OCI-LY1 (cell line): ENCODE measurements around the gene GPR68.

Experiments used
- H2AFZ ChIP-seq: fragments of 200-600 bp; sonication (generic), shearing (Covaris generic); 2 replicates; pipeline ENCODE4 v1.6.0; 2014; ENCODE audit warnings: antibody characterized with exemption, mild to moderate bottlenecking, low read length
- H3F3A ChIP-seq: fragments of 200-600 bp; sonication (generic), shearing (Covaris generic); 2 replicates; pipeline ENCODE4 v1.6.0; 2014; ENCODE audit warnings: mild to moderate bottlenecking, antibody characterized with exemption, low read length, moderate library complexity; ENCODE audit not compliant: insufficient read depth
- H3K27ac ChIP-seq: fragments of 200-600 bp; sonication (generic); 2 replicates; pipeline ENCODE4 v1.5.1; 2014; ENCODE audit warnings: low read length, mixed run types, mild to moderate bottlenecking, low read depth; ENCODE audit not compliant: poor library complexity, severe bottlenecking
- H3K27me3 ChIP-seq: fragments of 200-600 bp; sonication (generic); 2 replicates; pipeline ENCODE4 v1.6.0; 2014; ENCODE audit warnings: antibody characterized with exemption, mild to moderate bottlenecking, low read length, moderate library complexity; ENCODE audit not compliant: insufficient read depth
- H3K36me3 ChIP-seq: fragments of 200-600 bp; sonication (generic); 2 replicates; pipeline ENCODE4 v1.6.1; 2014; ENCODE audit warnings: mild to moderate bottlenecking, antibody characterized with exemption, low read length, moderate library complexity, mixed read lengths; ENCODE audit not compliant: insufficient read depth
- H3K4me1 ChIP-seq: fragments of 200-600 bp; sonication (generic); 2 replicates; pipeline ENCODE4 v1.5.1; 2014; ENCODE audit warnings: mild to moderate bottlenecking, low read length, moderate library complexity; ENCODE audit not compliant: insufficient read depth, severe bottlenecking
- H3K4me2 ChIP-seq: fragments of 200-600 bp; sonication (generic), shearing (Covaris generic); 2 replicates; pipeline ENCODE4 v1.6.1; 2014; ENCODE audit warnings: low read length
- H3K4me3 ChIP-seq: fragments of 200-600 bp; sonication (generic); 2 replicates; pipeline ENCODE4 v1.5.1; 2014; ENCODE audit warnings: low read length, low read depth, mild to moderate bottlenecking, mixed read lengths; ENCODE audit not compliant: poor library complexity, severe bottlenecking
- H3K79me2 ChIP-seq: fragments of 200-600 bp; shearing (Covaris generic); 2 replicates; pipeline ENCODE4 v1.6.1; 2016; ENCODE audit warnings: mixed run types, low read length, mixed read lengths; ENCODE audit not compliant: insufficient read depth
- H3K9ac ChIP-seq: fragments of 200-600 bp; sonication (generic), shearing (Covaris generic); 2 replicates; pipeline ENCODE4 v1.6.1; 2014; ENCODE audit warnings: mild to moderate bottlenecking, low read length, mixed read lengths
- H3K9me2 ChIP-seq: fragments of 200-600 bp; sonication (generic), shearing (Covaris generic); 2 replicates; pipeline ENCODE4 v1.6.1; 2014; ENCODE audit warnings: low read depth, mild to moderate bottlenecking, low read length, mixed read lengths
- H3K9me3 ChIP-seq: fragments of 200-600 bp; shearing (Covaris generic); 2 replicates; pipeline ENCODE4 v1.6.1; 2014; ENCODE audit warnings: low read length, mixed read lengths
- H4K20me1 ChIP-seq: fragments of 200-600 bp; sonication (generic), shearing (Covaris generic); 2 replicates; pipeline ENCODE4 v1.6.0; 2016; ENCODE audit warnings: mild to moderate bottlenecking, low read length; ENCODE audit not compliant: insufficient read depth
- EZH2 ChIP-seq: fragments of 200-600 bp; sonication (generic), shearing (Covaris generic); IDR thresholded peaks from 2 replicates; pipeline ENCODE4 v1.8.0; 2017; ENCODE audit warnings: borderline replicate concordance, mixed run types, mild to moderate bottlenecking, antibody characterized with exemption, low read length, moderate library complexity, mixed read lengths
- TF ChIP-seq, protein P1 (sequence below): fragments of 200-600 bp; sonication (generic), shearing (Covaris generic); IDR thresholded peaks from 2 replicates; pipeline ENCODE4 v1.5.1; 2017; ENCODE audit warnings: mild to moderate bottlenecking, antibody characterized with exemption, low read length, moderate library complexity, mixed read lengths

Gene GPR68

GRCh38 chr14:91242635-91243034 is 1.9 kb downstream of the GPR68 start:
- peak overlapping the region; percentile 71 for H3K27ac ChIP-seq
- TF ChIP-seq, protein P1, sequence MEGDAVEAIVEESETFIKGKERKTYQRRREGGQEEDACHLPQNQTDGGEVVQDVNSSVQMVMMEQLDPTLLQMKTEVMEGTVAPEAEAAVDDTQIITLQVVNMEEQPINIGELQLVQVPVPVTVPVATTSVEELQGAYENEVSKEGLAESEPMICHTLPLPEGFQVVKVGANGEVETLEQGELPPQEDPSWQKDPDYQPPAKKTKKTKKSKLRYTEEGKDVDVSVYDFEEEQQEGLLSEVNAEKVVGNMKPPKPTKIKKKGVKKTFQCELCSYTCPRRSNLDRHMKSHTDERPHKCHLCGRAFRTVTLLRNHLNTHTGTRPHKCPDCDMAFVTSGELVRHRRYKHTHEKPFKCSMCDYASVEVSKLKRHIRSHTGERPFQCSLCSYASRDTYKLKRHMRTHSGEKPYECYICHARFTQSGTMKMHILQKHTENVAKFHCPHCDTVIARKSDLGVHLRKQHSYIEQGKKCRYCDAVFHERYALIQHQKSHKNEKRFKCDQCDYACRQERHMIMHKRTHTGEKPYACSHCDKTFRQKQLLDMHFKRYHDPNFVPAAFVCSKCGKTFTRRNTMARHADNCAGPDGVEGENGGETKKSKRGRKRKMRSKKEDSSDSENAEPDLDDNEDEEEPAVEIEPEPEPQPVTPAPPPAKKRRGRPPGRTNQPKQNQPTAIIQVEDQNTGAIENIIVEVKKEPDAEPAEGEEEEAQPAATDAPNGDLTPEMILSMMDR, result no peak

GRCh38 chr14:91241863-91242262 is 2.6 kb downstream of the GPR68 start:
- H3K4me3 ChIP-seq, result peak overlapping the region; percentile 23
- H3K79me2 ChIP-seq, result no peaks in the 10 kb centered on the region
- no peak overlapping the region; the same call in 1 of the 2 replicates for H3K9ac ChIP-seq
- H3K27me3 ChIP-seq, result no peaks in the 10 kb centered on the region
- no peak for TF ChIP-seq EZH2
- TF ChIP-seq, protein P1, result no peak
- no peaks in the 10 kb centered on the region for H3K36me3 ChIP-seq
- peak overlapping the region; percentile 79 for H3K27ac ChIP-seq
- no peaks in the 10 kb centered on the region for H3K9me2 ChIP-seq
- peak overlapping the region; percentile 53 for H3K4me2 ChIP-seq
- H3K4me1 ChIP-seq, result peaks cover 53% of the 10 kb centered on the region
- H3K9me3 ChIP-seq, result no peaks in the 10 kb centered on the region
- no peaks in the 10 kb centered on the region for H4K20me1 ChIP-seq
- no peaks in the 10 kb centered on the region for H3F3A ChIP-seq
- H2AFZ ChIP-seq, result no peak overlapping the region

More at GRCh38 chr14:91242635-91243034, 1.9 kb downstream of the GPR68 start:
- Histone ChIP-seq H4K20me1 (no peaks in the 10 kb centered on the region), H3K9ac (no peak overlapping the region; the same call in 1 of the 2 replicates), H3K9me2 (no peaks in the 10 kb centered on the region), H3K4me2 (peak overlapping the region; percentile 58), H3K36me3 (no peaks in the 10 kb centered on the region), H3K27me3 (no peaks in the 10 kb centered on the region), H3K4me1 (peaks cover 53% of the 10 kb centered on the region), H3K79me2 (no peaks in the 10 kb centered on the region), H2AFZ (no peak overlapping the region), H3K9me3 (no peaks in the 10 kb centered on the region), H3K4me3 (peak overlapping the region; percentile 9), H3F3A (no peaks in the 10 kb centered on the region)

- Histone ChIP-seq H3K4me2 (no peak overlapping the region), H3F3A (no peaks in the 10 kb centered on the region), H3K4me3 (no peak overlapping the region), H3K27ac (no peak overlapping the region), H3K27me3 (no peaks in the 10 kb centered on the region), H2AFZ (no peak overlapping the region), H3K79me2 (no peaks in the 10 kb centered on the region), H3K36me3 (no peaks in the 10 kb centered on the region), H3K9me3 (no peaks in the 10 kb centered on the region), H3K9me2 (no peaks in the 10 kb centered on the region), H4K20me1 (no peaks in the 10 kb centered on the region), H3K9ac (no peak overlapping the region), H3K4me1 (peaks cover 23% of the 10 kb centered on the region)
- no peak for TF ChIP-seq EZH2
- TF ChIP-seq, protein P1, result no peak
Observed at GRCh38 chr14:91238661-91239060, 5.8 kb downstream of the GPR68 start.
